Liver (tissue), 9 donors: Measurements from ENCODE around the gene TNFAIP1. TPM values are rescaled to one million over a fixed set of nuclear protein-coding genes. Genes with fewer than 3 reads are reported as not detected.

Experiments
- DNase-seq: peaks from one replicate; pipeline ENCODE4 v3.0.0-alpha.2; 2017; ENCODE audit warnings: low spot score
- H3K27ac ChIP-seq, 2 donors: one replicate each; pipeline ENCODE4 v1.7.0; 2013; ENCODE audit warnings: inconsistent platforms in 2 of 2, low read length in 2 of 2, control low read depth in 1 of 2, low read depth in 1 of 2, mild to moderate bottlenecking in 1 of 2
- H3K27me3 ChIP-seq, 4 donors: one replicate each; pipeline versions ENCODE4 v1.6.1 to v1.7.0; 2013; ENCODE audit warnings: low read length in 3 of 4, inconsistent platforms in 1 of 4, mild to moderate bottlenecking in 1 of 4, moderate library complexity in 1 of 4; ENCODE audit not compliant: control insufficient read depth in 4 of 4, insufficient read depth in 4 of 4
- H3K36me3 ChIP-seq, 4 donors: one replicate each; pipeline versions ENCODE4 v1.6.1 to v1.7.0; 2013; ENCODE audit warnings: low read length in 3 of 4, mild to moderate bottlenecking in 3 of 4, low read depth in 1 of 4, moderate library complexity in 1 of 4; ENCODE audit not compliant: control insufficient read depth in 4 of 4, insufficient read depth in 3 of 4
- H3K4me1 ChIP-seq, 4 donors: one replicate each; pipeline versions ENCODE4 v1.6.1 to v1.7.0; 2013; ENCODE audit warnings: low read length in 3 of 4, mild to moderate bottlenecking in 3 of 4, moderate library complexity in 1 of 4; ENCODE audit not compliant: control insufficient read depth in 4 of 4, insufficient read depth in 4 of 4
- H3K4me3 ChIP-seq, 3 donors: one replicate each; pipeline versions ENCODE4 v1.6.1 to v1.7.0; 2013; ENCODE audit warnings: low read length in 3 of 3, control low read depth in 1 of 3, low read depth in 1 of 3, mild to moderate bottlenecking in 1 of 3
- H3K9ac ChIP-seq, 2 donors: one replicate each; pipeline ENCODE4 v1.7.0; 2013; ENCODE audit warnings: low read length in 2 of 2, mild to moderate bottlenecking in 2 of 2, moderate library complexity in 2 of 2, control low read depth in 1 of 2, low read depth in 1 of 2
- H3K9me3 ChIP-seq, 4 donors: one replicate each; pipeline versions ENCODE4 v1.6.1 to v1.7.0; 2013; ENCODE audit warnings: low read length in 3 of 4; ENCODE audit not compliant: control insufficient read depth in 4 of 4
- CTCF ChIP-seq: fragments of 150-350 bp; IDR thresholded peaks from 2 replicates; pipeline ENCODE4 v1.5.1; 2017; ENCODE audit warnings: improper control_type of control experiment, low read depth, low read length; ENCODE audit not compliant: missing input control
- EGR1 ChIP-seq, 2 donors: IDR thresholded peaks; 2 replicates each; pipeline ENCODE4 v1.6.1; 2016 to 2018; ENCODE audit warnings: antibody characterized with exemption in 2 of 2, low read depth in 2 of 2
- FOXA1 ChIP-seq: IDR thresholded peaks from 2 replicates; pipeline ENCODE4 v1.6.1; 2016; ENCODE audit warnings: antibody characterized with exemption
- FOXA2 ChIP-seq: IDR thresholded peaks from 2 replicates; pipeline ENCODE4 v1.6.1; 2016; ENCODE audit warnings: antibody characterized with exemption
- GABPA ChIP-seq, 2 donors: IDR thresholded peaks in 1 of 2; conservative IDR thresholded peaks in 1 of 2; 2 replicates each; pipeline ENCODE4 v1.6.1; 2016; ENCODE audit warnings: antibody characterized with exemption in 2 of 2, mild to moderate bottlenecking in 1 of 2, moderate library complexity in 1 of 2
- HNF4A ChIP-seq, 2 donors: conservative IDR thresholded peaks; 2 replicates each; pipeline ENCODE4 v1.6.1; 2016; ENCODE audit warnings: antibody characterized with exemption in 2 of 2, mild to moderate bottlenecking in 2 of 2
- HNF4G ChIP-seq: IDR thresholded peaks from 2 replicates; pipeline ENCODE4 v1.6.1; 2016; ENCODE audit warnings: antibody characterized with exemption
- JUND ChIP-seq, 2 donors: IDR thresholded peaks; 2 replicates each; pipeline ENCODE4 v1.6.1; 2016; ENCODE audit warnings: antibody characterized with exemption in 2 of 2
- MAX ChIP-seq: IDR thresholded peaks from 2 replicates; pipeline ENCODE4 v1.6.1; 2016; ENCODE audit warnings: antibody characterized with exemption
- RAD21 ChIP-seq, 2 donors: IDR thresholded peaks; 2 replicates each; pipeline ENCODE4 v1.6.1; 2016; ENCODE audit warnings: antibody characterized with exemption in 2 of 2, mild to moderate bottlenecking in 2 of 2
- RXRA ChIP-seq, 2 donors: IDR thresholded peaks; 2 replicates each; pipeline ENCODE4 v1.6.1; 2017 to 2018; ENCODE audit warnings: antibody characterized with exemption in 2 of 2, mild to moderate bottlenecking in 1 of 2
- SP1 ChIP-seq: IDR thresholded peaks from 2 replicates; pipeline ENCODE4 v1.6.1; 2018; ENCODE audit warnings: antibody characterized with exemption, mild to moderate bottlenecking
- TAF1 ChIP-seq: conservative IDR thresholded peaks from 2 replicates; pipeline ENCODE4 v1.6.1; 2016; ENCODE audit warnings: antibody characterized with exemption, mild to moderate bottlenecking
- YY1 ChIP-seq: IDR thresholded peaks from 2 replicates; pipeline ENCODE4 v1.6.1; 2016; ENCODE audit warnings: antibody characterized with exemption, mild to moderate bottlenecking
- ZBTB33 ChIP-seq: IDR thresholded peaks from 2 replicates; pipeline ENCODE4 v1.6.1; 2016; ENCODE audit warnings: antibody characterized with exemption
- WGBS: extraction: QIAGEN DNeasy Blood & Tissue Kit; methylation state at CpG from one replicate; pipeline ENCODE4 v1.1.7; 2013; 5-methylcytosine and 5-hydroxymethylcytosine counted together
- polyA plus RNA-seq, 2 donors: library from polyadenylated mRNA; stranded (reverse) in 1 of 2; unstranded in 1 of 2; fragments of 200-250 nt in 1 of 2; fragments of >200 nt in 1 of 2; fragmentation: Nextera tagmentation in 1 of 2; extraction: Ambion mirVana in 1 of 2; gene quantifications; one replicate each; pipeline versions ENCODE4 v1.2.1 to v1.2.3, GENCODE V29; 2013 to 2015
- total RNA-seq, 2 donors: library from RNA; depleted of rRNA; stranded (reverse); fragments of >200 nt; gene quantifications; one replicate each; pipeline ENCODE4 v1.2.3, GENCODE V29; 2014
- TF ChIP-seq, protein P1 (sequence below): IDR thresholded peaks from 2 replicates; pipeline ENCODE4 v1.6.1; 2016; ENCODE audit warnings: antibody characterized with exemption, mild to moderate bottlenecking
- donor health status: healthy.
- donor health status: healthy.
- donor health status: healthy.
- donor health status: healthy.
- donor health status: healthy.

TNFAIP1 gene
- total and polyA plus RNA-seq, 4 donors, result 11.7 to 31.7 (median 19.6) TPM

- under 1% methylated on average over 7 of the region's 7 CpGs for WGBS
- peak overlapping the region; percentile 61 to 77 (median 70) for H3K4me3 ChIP-seq
Observed at GRCh38 chr17:28319598-28319935, 16.0 kb upstream of the TNFAIP1 start.

GRCh38 chr17:28320215-28321061, 15.1 kb upstream of the TNFAIP1 start:
- WGBS, result 43% methylated on average over 8 of the region's 8 CpGs
- no peak for DNase-seq
- H3K36me3 ChIP-seq, result no peaks in the 10 kb centered on the region
- H3K9me3 ChIP-seq, result no peaks in the 10 kb centered on the region
- peaks cover 10 to 61% (median 45%) of the 10 kb centered on the region in 4 donors for H3K4me1 ChIP-seq
- peak overlapping the region in 1 of 2 donors; percentile 84 for H3K9ac ChIP-seq
- peak overlapping the region; percentile 61 to 77 (median 70) for H3K4me3 ChIP-seq
- TF ChIP-seq YY1, result no peak
- TF ChIP-seq MAX, result no peak
- no peak for TF ChIP-seq TAF1
- TF ChIP-seq CTCF, result no peak
- no peak for TF ChIP-seq RXRA (IDR thresholded peaks at IDR 0.05)
- TF ChIP-seq JUND (IDR thresholded peaks at IDR 0.05), result no peak
- no peak for TF ChIP-seq SP1
- TF ChIP-seq HNF4A (conservative IDR thresholded peaks at IDR 0.05), result no peak
- TF ChIP-seq FOXA1, result no peak
- TF ChIP-seq ZBTB33, result no peak
- TF ChIP-seq GABPA (IDR thresholded peaks at IDR 0.05 in 1 of 2, conservative IDR thresholded peaks at IDR 0.05 in 1 of 2), result no peak
- no peaks in the 10 kb centered on the region for H3K27me3 ChIP-seq
- peak overlapping the region; percentile 83 to 89 for H3K27ac ChIP-seq

More at GRCh38 chr17:28319598-28319935, 16.0 kb upstream of the TNFAIP1 start:
- TF ChIP-seq TAF1 (peak; percentile 19), RAD21 (IDR thresholded peaks at IDR 0.05) (no peak)
- Histone ChIP-seq H3K36me3 (no peaks in the 10 kb centered on the region), H3K27ac (peak overlapping the region; percentile 83 to 89), H3K9me3 (no peaks in the 10 kb centered on the region), H3K9ac (peak overlapping the region; percentile 82 to 84), H3K27me3 (no peaks in the 10 kb centered on the region), H3K4me1 (peaks cover 9 to 55% (median 37%) of the 10 kb centered on the region in 4 donors)
- no peak for DNase-seq

GRCh38 chr17:28324267-28324745, 11.3 kb upstream of the TNFAIP1 start:
- Histone ChIP-seq H3K4me1 (peaks cover 6 to 50% (median 39%) of the 10 kb centered on the region in 4 donors), H3K27ac (peak overlapping the region; percentile 39 to 53), H3K36me3 (peaks cover 0 to 25% (median 8%) of the 10 kb centered on the region in 4 donors), H3K9me3 (no peaks in the 10 kb centered on the region), H3K4me3 (peak overlapping the region in 2 of 3 donors; percentile 3 to 36), H3K27me3 (no peaks in the 10 kb centered on the region), H3K9ac (no peak overlapping the region)
- 30% methylated on average over 5 of the region's 5 CpGs for WGBS
- no peak for DNase-seq
- TF ChIP-seq FOXA2 (no peak), HNF4A (conservative IDR thresholded peaks at IDR 0.05) (peak in 1 of 2 donors; percentile 9), FOXA1 (no peak), YY1 (peak; percentile 13), HNF4G (no peak), RXRA (IDR thresholded peaks at IDR 0.05) (peak in 1 of 2 donors; percentile 37), EGR1 (IDR thresholded peaks at IDR 0.05; ENCODE audit: low read depth in 2 of 2) (peak in 1 of 2 donors; percentile 32), JUND (IDR thresholded peaks at IDR 0.05) (no peak), ZBTB33 (no peak), RAD21 (IDR thresholded peaks at IDR 0.05) (peak in 1 of 2 donors; percentile 5)
- TF ChIP-seq, protein P1, sequence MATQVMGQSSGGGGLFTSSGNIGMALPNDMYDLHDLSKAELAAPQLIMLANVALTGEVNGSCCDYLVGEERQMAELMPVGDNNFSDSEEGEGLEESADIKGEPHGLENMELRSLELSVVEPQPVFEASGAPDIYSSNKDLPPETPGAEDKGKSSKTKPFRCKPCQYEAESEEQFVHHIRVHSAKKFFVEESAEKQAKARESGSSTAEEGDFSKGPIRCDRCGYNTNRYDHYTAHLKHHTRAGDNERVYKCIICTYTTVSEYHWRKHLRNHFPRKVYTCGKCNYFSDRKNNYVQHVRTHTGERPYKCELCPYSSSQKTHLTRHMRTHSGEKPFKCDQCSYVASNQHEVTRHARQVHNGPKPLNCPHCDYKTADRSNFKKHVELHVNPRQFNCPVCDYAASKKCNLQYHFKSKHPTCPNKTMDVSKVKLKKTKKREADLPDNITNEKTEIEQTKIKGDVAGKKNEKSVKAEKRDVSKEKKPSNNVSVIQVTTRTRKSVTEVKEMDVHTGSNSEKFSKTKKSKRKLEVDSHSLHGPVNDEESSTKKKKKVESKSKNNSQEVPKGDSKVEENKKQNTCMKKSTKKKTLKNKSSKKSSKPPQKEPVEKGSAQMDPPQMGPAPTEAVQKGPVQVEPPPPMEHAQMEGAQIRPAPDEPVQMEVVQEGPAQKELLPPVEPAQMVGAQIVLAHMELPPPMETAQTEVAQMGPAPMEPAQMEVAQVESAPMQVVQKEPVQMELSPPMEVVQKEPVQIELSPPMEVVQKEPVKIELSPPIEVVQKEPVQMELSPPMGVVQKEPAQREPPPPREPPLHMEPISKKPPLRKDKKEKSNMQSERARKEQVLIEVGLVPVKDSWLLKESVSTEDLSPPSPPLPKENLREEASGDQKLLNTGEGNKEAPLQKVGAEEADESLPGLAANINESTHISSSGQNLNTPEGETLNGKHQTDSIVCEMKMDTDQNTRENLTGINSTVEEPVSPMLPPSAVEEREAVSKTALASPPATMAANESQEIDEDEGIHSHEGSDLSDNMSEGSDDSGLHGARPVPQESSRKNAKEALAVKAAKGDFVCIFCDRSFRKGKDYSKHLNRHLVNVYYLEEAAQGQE, result no peak
